ENCODE results near the gene LCNL1.

DNA sequence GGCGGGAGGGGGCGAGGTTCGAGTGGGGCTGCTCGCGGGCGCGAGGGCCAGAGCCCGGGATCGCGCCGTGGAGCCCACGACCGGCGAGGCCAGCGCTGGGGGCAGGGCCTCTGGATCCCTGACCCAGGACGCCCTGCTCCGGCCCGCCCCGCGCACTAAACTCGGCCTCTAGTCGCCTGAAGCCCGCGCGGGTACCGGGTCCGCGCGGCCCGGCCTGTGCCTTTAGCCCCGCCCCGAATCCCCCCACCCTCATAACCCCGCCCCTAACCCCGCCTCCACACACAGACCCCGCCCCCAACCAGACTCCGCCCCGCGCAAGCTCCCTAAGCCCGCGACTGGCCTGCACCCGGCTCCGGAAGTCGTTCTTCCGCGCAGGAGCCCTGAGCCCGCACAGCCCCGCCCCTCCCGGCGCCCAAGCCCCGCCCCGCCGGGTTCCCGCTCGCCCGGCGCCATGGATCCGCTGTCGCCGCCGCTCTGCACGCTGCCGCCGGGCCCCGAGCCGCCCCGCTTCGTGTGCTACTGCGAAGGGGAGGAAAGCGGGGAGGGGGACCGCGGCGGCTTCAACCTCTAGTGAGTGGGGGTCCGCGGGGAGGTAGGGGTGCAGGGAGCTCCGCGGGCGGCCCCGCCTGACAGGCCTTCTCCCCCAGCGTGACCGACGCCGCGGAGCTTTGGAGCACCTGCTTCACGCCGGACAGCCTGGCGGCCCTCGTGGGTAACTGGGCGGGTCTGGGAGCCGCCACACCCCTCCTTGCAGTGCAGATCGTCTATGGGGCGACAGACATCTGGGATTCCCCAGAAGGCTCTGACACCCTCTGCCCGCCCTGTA, 9.4 kb downstream of the LCNL1 start, which contains the start of gene PAXX:
- TF ChIP-seq EZH2 (IDR thresholded peaks at IDR 0.05), result no peak
- TF ChIP-seq POLR2AphosphoS5 (IDR thresholded peaks at IDR 0.05; ENCODE audit: borderline replicate concordance, low read depth, low read length), result peak; percentile 75; the same call in 1 of the 2 replicates
- no peak for TF ChIP-seq FOXP2 (optimal IDR thresholded peaks at IDR 0.05; ENCODE audit: control extremely low read depth, extremely low read length, insufficient read depth)
